Measurements from ENCODE around the gene UVRAG. TPM values are rescaled to one million over a fixed set of nuclear protein-coding genes. Genes with fewer than 3 reads are reported as not detected.

The UVRAG gene
- total RNA-seq, 1 donor from 2014 or later, result 7.4 TPM

DNA sequence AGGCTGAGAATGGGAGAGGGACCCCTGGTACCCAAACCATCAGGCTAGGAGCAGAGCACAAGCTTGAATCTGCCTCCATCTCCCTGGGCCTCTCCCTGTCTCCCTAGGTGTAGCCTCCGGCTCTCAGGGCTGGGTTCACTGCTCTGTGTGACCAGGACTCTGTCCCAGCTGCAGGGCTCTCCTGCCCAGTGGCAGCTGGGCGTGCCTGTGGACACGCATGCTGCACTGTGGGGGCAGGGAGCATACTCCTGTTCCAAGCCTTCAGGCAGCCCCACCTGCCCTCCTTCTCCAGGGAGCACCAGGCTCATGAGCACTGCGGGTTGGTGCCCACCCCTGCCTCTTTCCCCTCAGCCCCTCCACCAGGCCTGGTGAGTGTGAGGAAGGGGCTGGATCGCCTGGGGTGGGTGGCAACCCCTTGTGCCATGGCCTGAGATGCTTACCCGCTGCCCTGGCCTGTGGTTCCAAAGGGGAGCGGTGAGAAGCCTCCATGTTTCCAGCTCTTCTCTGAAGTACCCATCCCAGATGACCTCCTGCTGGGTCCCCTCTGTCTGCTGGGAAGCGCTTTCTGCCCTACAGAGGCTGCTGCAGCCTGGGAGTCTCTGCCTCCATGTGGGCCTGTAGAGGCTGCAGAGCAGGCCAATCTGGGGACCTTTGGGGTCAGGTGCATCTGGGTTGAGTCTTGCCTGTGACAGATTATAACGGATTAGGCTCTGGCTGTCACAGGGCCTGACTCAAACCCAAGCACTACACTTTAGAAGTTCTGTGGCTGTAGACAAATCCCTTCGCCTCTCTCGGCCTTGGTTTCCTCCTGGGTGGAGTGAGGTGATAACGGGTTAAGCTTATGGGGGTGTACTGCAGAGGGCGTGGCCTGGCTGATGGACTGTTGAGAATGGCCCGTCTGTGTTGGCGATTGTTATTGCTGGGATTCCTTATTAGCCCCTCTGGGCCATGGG is 347.6 kb downstream of the UVRAG start:
- TF ChIP-seq, protein P1, sequence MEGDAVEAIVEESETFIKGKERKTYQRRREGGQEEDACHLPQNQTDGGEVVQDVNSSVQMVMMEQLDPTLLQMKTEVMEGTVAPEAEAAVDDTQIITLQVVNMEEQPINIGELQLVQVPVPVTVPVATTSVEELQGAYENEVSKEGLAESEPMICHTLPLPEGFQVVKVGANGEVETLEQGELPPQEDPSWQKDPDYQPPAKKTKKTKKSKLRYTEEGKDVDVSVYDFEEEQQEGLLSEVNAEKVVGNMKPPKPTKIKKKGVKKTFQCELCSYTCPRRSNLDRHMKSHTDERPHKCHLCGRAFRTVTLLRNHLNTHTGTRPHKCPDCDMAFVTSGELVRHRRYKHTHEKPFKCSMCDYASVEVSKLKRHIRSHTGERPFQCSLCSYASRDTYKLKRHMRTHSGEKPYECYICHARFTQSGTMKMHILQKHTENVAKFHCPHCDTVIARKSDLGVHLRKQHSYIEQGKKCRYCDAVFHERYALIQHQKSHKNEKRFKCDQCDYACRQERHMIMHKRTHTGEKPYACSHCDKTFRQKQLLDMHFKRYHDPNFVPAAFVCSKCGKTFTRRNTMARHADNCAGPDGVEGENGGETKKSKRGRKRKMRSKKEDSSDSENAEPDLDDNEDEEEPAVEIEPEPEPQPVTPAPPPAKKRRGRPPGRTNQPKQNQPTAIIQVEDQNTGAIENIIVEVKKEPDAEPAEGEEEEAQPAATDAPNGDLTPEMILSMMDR (conservative IDR thresholded peaks at IDR 0.05; ENCODE audit: low read depth, low read length), result no peak
- no peak overlapping the region for H3K4me3 ChIP-seq (ENCODE audit: low read depth, low read length)
- DNase-seq (ENCODE audit: low read depth), result no peak

DNA sequence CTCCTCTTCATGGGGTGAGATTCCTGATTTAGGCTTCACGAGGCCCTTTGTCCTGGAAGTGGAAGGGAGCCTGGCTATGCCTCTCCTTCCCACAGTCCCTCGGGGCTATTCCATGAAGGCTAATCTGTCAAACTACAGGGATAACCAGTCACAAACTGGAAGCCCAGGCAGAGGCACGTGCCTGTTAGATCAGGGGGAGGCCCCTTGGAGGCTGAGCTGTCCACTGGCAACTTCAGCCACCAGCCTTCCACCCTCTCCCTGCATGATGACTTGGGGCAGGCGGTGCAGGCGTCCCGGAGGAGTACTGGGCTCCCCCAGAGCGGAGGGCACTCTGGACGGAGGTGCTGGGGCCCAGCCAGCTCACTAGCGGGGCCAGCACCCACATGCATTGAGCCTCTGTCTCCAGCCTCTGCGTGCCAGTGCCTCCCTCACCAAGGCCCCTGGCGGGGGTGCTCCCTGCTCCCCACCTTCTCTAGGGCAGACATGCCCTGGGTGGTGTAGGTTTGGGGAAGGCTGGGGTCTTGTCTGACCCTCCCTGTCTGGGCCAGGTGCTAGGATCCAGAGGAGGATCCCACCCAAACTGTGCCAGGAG is 348.4 kb downstream of the UVRAG start:
- TF ChIP-seq, protein P1 (conservative IDR thresholded peaks at IDR 0.05; ENCODE audit: low read depth, low read length), result no peak
- H3K4me3 ChIP-seq (ENCODE audit: low read depth, low read length), result no peak overlapping the region
- no peak for DNase-seq (ENCODE audit: low read depth)

DNA sequence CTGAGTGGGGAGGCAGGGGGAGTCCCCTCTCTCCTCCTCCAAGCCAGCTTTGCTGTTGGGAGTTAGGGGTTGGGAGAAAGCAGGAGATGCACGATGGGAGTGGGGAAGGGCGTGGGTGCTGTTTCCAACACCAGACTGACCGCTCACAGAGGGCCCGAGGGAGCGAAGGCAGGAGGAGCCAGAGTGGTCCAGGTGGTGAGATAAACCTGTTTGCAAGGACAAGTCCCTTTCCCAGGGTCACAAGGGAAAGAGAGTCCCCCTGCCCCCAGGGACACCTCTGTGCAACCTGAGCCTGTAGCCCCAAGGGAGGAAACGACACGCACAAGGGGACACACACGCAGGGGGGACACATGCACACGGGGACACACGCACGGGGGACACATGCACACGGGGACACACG is 349.1 kb downstream of the UVRAG start:
- TF ChIP-seq, protein P1 (conservative IDR thresholded peaks at IDR 0.05; ENCODE audit: low read depth, low read length), result no peak
- DNase-seq (ENCODE audit: low read depth), result no peak
- no peak overlapping the region for H3K4me3 ChIP-seq (ENCODE audit: low read depth, low read length)

DNA sequence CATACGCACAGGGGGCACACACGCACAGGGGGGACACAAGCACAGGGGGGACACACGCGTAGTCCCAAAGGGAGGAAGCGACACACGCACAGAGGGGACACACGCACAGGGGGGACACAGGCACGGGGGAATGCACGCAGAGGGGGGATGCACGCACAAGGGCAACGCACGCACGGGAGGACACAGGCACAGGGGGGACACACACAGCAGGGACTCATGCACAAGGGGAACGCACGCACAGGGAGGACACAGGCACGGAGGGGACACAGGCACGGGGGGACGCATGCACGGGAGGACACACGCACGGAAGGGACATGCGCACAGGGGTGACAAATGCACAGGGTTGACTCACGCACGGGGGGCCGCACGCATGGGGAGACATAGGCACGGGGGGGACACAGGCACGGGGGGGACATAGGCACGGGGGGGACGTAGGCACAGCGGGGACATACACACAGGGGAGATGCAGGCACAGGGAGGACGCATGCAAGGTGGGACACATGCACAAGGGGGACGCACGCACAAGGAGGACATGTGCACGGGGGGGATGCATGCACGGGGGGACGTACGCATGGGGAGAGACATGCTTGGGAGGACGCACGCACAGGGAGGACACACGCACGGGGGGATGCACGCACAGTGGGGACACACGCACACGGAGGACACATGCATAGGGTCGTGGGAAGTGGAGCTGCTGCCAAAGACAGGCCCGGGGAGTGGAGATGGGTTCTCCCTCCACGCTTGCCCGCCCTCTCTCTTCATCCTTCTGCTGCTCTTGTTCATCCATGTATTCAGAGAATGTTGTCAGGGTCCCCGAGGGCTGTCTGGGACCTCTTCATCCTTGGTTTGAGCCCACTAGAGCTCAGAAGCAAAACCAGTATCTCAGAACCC is 350.1 kb downstream of the UVRAG start:
- no peak overlapping the region for H3K4me3 ChIP-seq (ENCODE audit: low read depth, low read length)
- DNase-seq (ENCODE audit: low read depth), result no peak
- TF ChIP-seq, protein P1 (conservative IDR thresholded peaks at IDR 0.05; ENCODE audit: low read depth, low read length), result no peak

DNA sequence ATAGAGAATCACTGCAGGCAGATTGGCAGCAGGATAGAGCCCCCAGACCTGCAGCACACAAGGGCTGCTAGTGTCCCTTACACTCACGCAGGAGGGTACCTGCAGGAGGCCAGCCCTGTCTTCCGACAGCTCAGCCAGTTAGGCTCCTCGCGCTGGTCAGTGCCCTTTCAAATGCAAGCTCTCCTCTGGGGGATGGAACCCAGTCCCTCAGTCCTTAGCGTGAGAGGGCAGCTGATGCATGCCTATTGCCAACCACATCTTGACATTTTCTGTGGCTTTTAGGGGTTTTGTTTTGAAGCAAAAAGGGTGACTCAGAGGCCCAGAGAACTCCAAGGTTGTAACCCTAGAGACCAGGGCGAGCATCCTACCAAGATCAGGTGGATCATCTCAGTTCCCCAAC is 351.3 kb downstream of the UVRAG start:
- no peak for DNase-seq (ENCODE audit: low read depth)
- TF ChIP-seq, protein P1 (conservative IDR thresholded peaks at IDR 0.05; ENCODE audit: low read depth, low read length), result no peak
- H3K4me3 ChIP-seq (ENCODE audit: low read depth, low read length), result no peak overlapping the region

DNA sequence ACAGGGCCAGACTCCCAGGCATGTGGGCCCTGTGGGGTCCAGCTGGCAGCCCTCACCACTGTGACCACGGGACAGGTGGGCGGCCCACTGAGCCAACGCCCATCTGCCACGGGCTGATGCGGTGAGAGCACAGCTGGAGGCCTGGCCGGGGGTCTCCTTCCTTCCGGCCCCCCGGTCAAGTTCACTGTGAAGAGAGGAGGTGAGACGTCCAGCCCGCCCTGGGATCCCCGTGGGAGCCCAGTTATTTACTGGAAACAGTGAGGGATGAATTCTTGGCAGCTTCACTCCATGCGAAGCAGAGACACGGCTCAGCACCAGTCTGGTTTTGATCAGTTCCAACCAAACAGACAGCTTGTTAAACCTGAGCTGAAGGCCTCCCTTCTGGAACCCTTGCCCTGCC is 352.6 kb downstream of the UVRAG start:
- TF ChIP-seq, protein P1 (conservative IDR thresholded peaks at IDR 0.05; ENCODE audit: low read depth, low read length), result no peak
- DNase-seq (ENCODE audit: low read depth), result no peak
- H3K4me3 ChIP-seq (ENCODE audit: low read depth, low read length), result no peak overlapping the region

All from epithelial cell of proximal tubule (primary cell).